ENCODE data around the gene LRRN4.

DNA sequence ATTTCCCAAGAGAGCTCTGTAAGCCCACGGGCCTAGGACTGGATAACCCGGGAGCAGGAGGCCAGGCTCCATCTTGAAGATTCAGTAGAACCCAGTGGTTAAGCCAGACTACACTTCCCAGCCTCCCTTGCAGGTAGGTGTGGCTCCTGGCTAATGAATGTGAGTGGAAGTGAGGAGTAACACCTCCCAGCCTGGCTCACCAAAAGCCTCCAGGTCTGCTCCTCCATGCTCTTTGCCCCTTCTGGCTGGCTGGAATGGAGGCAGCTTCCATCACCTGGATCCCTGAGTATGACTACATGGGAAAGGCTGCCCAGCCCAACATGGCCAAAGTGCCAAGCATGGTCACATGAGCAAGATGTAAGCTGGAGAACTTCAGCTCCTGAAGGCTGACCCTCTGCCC is 9.7 kb downstream of the LRRN4 start:
- TF ChIP-seq, protein P1, sequence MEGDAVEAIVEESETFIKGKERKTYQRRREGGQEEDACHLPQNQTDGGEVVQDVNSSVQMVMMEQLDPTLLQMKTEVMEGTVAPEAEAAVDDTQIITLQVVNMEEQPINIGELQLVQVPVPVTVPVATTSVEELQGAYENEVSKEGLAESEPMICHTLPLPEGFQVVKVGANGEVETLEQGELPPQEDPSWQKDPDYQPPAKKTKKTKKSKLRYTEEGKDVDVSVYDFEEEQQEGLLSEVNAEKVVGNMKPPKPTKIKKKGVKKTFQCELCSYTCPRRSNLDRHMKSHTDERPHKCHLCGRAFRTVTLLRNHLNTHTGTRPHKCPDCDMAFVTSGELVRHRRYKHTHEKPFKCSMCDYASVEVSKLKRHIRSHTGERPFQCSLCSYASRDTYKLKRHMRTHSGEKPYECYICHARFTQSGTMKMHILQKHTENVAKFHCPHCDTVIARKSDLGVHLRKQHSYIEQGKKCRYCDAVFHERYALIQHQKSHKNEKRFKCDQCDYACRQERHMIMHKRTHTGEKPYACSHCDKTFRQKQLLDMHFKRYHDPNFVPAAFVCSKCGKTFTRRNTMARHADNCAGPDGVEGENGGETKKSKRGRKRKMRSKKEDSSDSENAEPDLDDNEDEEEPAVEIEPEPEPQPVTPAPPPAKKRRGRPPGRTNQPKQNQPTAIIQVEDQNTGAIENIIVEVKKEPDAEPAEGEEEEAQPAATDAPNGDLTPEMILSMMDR (IDR thresholded peaks at IDR 0.05): no peak
- TF ChIP-seq POLR2A (IDR thresholded peaks at IDR 0.05) (no peak), POLR2AphosphoS5 (IDR thresholded peaks at IDR 0.05) (no peak), EP300 (IDR thresholded peaks at IDR 0.05) (no peak)
